Stimulated activated naive CD8-positive, alpha-beta T cell treated with anti-CD3 and anti-CD28 coated beads, Interleukin-15, Interleukin-2, amounts not matched to agents 100 ng/mL and 50 ng/mL, for 24 hours (primary cell): ENCODE data around the gene ITGB8.
A peak's percentile ranks its signal among the peaks of the same experiment; 100 is the strongest.

Source experiments
- H3K27ac Mint-ChIP-seq: one replicate; pipeline ENCODE4 v1.8.0; 2021; ENCODE audit warnings: mild to moderate bottlenecking, mixed read lengths
- H3K27me3 Mint-ChIP-seq: one replicate; pipeline ENCODE4 v1.8.0; 2021; ENCODE audit warnings: mixed read lengths
- H3K36me3 Mint-ChIP-seq: one replicate; pipeline ENCODE4 v1.8.0; 2021; ENCODE audit warnings: low read depth, mixed read lengths
- H3K4me1 Mint-ChIP-seq: one replicate; pipeline ENCODE4 v1.8.0; 2021; ENCODE audit warnings: low read depth, mixed read lengths
- H3K4me3 Mint-ChIP-seq: one replicate; pipeline ENCODE4 v1.8.0; 2021; ENCODE audit warnings: mild to moderate bottlenecking, mixed read lengths
- H3K9me3 Mint-ChIP-seq: one replicate; pipeline ENCODE4 v1.8.0; 2021; ENCODE audit warnings: mixed read lengths

ITGB8 gene

DNA sequence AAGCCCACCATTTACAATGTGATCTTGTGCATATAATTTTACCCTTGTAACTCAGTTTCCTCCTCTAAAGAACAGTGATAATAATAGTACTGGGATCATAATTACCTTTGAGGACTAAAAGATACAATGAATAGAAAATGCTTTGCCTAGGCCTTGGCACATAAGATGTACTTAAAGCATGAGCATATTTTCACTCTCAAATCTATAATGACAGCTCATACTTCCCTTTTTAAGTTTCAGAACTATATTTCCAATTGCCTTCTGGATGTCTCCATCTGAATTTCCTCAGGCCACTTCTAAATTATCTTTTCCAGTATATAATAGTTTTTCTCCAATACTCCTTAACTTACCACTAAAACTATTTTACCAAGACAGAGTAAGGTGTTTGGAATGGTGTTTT lies 13.3 kb upstream of the ITGB8 start:
- H3K4me3 Mint-ChIP-seq, result no peak overlapping the region
- peaks cover 9% of the 10 kb centered on the region for H3K27me3 Mint-ChIP-seq
- H3K9me3 Mint-ChIP-seq, result no peaks in the 10 kb centered on the region

DNA sequence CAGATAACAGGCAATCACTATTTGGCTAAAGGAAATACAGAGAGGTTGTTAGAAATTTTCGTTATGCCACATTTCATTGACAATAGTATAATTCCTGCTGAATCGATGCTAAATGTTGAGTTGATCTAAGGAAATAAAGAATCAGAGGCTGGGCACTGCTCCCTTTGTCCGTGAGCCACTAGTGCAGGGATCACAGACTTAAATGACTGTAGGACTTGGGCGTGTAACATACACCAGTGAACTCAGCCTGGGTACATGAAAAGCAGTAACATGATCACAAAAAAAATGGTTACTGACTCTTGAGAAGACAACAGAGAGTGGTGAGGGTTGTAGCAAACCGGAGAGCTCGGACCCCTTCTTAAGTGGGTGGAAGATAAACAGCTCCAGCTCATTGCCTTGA lies 11.8 kb upstream of the ITGB8 start:
- no peak overlapping the region for H3K27ac Mint-ChIP-seq
- H3K4me1 Mint-ChIP-seq, result no peaks in the 10 kb centered on the region
- no peak overlapping the region for H3K4me3 Mint-ChIP-seq
- H3K36me3 Mint-ChIP-seq, result no peaks in the 10 kb centered on the region
- peaks cover 14% of the 10 kb centered on the region for H3K27me3 Mint-ChIP-seq
- H3K9me3 Mint-ChIP-seq, result no peaks in the 10 kb centered on the region

More for the DNA sequence above, 13.3 kb upstream of the ITGB8 start:
- no peaks in the 10 kb centered on the region for H3K36me3 Mint-ChIP-seq
- H3K27ac Mint-ChIP-seq, result no peak overlapping the region
- no peaks in the 10 kb centered on the region for H3K4me1 Mint-ChIP-seq

DNA sequence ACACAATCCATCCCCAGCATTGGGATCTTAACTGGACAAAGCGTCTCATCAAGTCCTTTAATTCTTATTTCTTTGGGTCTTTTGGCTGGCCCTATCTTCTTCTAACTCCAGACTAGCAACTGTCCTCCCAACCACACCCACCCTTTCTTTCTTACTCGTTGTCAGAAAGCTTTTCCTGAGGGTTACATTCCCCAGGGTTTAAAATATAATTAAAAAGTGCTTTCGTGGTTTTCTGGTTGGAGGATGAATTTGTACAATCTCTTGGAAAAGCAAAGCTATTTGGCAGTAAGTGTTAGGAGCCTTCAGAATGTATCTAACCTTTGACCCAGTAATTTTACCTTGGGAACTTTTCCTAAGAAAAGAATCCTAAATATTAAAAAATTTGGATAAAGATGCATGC lies 10.4 kb upstream of the ITGB8 start:
- Mint-ChIP-seq H3K36me3 (no peaks in the 10 kb centered on the region), H3K9me3 (no peaks in the 10 kb centered on the region), H3K4me1 (no peaks in the 10 kb centered on the region), H3K27me3 (peaks cover 20% of the 10 kb centered on the region), H3K4me3 (no peak overlapping the region), H3K27ac (no peak overlapping the region)

DNA sequence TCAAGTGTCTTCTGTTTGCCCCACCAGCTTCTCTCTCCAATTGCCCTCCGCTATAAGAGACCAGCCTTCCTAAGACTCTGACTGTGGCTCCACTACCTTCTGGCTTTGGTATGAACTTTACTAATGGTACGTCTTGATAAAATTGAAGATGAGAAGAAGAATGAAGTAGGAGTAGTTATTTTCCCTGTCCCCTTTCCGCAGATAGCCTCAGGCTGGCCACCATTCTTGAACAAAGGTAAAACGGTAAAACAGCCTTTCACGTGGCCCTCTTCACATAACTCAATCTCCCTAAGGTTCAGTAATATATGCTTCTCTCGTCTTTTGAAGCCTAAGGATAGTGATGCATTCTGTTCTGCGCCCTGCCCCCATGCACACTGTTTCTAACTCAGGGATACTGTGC lies 9.9 kb upstream of the ITGB8 start:
- Mint-ChIP-seq H3K36me3 (no peaks in the 10 kb centered on the region), H3K4me3 (no peak overlapping the region), H3K9me3 (no peaks in the 10 kb centered on the region), H3K27me3 (peaks cover 20% of the 10 kb centered on the region), H3K27ac (no peak overlapping the region), H3K4me1 (no peaks in the 10 kb centered on the region)

DNA sequence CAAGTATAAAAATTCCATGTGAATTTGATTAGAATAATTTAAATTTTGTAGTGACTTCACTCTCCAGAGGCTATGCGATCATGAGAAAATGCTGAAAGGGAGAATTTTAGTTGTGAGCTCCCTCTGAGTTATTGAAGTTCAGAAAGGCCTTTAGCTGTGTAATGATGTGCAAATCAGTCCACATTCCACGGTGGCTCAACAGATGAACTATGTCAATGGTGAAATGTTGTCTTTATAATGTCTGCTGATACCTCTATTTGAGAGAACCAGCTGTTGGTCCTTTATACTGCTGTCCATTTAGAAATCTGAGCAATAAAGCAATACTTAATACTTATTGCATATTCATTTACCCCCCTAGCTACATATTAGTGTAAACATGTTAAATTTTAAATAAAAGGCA lies 7.1 kb upstream of the ITGB8 start:
- Mint-ChIP-seq H3K4me3 (no peak overlapping the region), H3K36me3 (no peaks in the 10 kb centered on the region), H3K9me3 (no peaks in the 10 kb centered on the region), H3K4me1 (no peaks in the 10 kb centered on the region), H3K27me3 (peaks cover 45% of the 10 kb centered on the region), H3K27ac (no peak overlapping the region)

DNA sequence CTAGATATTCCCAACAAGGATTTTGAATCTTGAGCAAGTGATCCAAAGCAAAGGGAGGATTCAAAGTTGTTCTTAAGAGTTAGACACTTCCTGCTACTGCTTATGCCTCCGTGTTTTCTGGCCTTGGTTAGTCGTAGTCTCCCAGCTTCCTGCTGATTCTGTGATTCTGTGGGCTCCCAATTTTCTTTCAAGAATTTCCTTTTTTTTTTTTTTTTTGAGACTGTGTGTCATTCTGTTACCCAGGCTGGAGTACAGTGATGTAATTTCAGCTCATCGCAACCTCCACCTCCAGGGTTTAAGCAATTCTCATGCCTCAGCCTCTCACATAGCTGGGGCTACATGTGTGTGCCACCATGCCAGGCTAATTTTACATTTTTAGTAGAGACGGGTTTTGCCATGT lies 4.4 kb upstream of the ITGB8 start:
- no peak overlapping the region for H3K4me3 Mint-ChIP-seq
- no peaks in the 10 kb centered on the region for H3K36me3 Mint-ChIP-seq
- no peaks in the 10 kb centered on the region for H3K9me3 Mint-ChIP-seq
- peaks cover 51% of the 10 kb centered on the region for H3K27me3 Mint-ChIP-seq
- H3K27ac Mint-ChIP-seq, result no peak overlapping the region
- H3K4me1 Mint-ChIP-seq, result peaks cover 20% of the 10 kb centered on the region

DNA sequence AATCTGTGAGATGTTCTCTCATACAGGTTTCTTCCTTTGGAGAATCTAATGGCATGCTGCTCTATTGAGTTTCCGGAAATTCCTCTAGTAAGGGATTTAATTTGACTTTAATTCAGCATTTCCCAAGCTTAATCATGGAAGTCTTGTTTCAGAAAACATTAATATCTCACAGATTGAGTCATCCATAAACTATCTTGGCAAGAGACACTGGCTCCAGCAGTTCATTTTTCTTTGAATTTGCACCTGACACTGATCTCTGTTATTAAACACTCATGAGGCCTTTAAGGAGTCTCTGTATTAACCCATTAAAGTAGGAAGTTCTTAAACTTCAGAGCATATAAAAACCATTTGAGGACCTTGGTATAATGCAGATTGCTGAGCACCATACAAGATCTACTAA lies 3.6 kb upstream of the ITGB8 start:
- H3K4me3 Mint-ChIP-seq, result no peak overlapping the region
- H3K9me3 Mint-ChIP-seq, result no peaks in the 10 kb centered on the region
- H3K27me3 Mint-ChIP-seq, result peaks cover 56% of the 10 kb centered on the region
- no peaks in the 10 kb centered on the region for H3K36me3 Mint-ChIP-seq
- H3K4me1 Mint-ChIP-seq, result peaks cover 25% of the 10 kb centered on the region
- no peak overlapping the region for H3K27ac Mint-ChIP-seq

DNA sequence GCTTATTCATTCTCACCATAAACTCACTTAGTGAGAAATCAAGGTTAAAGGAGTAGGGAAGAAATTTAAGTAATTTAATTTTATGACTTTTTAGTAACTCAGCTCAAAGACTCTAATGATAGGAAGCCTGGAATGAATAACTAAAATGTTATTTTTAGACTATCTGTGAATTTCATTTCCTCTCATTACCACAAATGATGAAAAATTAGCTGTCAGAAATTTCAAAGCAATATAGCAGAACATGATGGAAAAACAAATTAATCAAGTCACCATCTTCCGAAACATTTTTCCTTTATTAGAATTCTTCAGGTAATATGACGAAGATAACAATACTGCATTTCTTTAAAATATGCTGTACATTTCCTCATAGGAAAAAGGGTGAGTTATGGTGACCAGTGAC lies 2.7 kb upstream of the ITGB8 start:
- no peaks in the 10 kb centered on the region for H3K9me3 Mint-ChIP-seq
- H3K27ac Mint-ChIP-seq, result no peak overlapping the region
- H3K4me3 Mint-ChIP-seq, result no peak overlapping the region
- H3K36me3 Mint-ChIP-seq, result no peaks in the 10 kb centered on the region
- H3K27me3 Mint-ChIP-seq, result peaks cover 65% of the 10 kb centered on the region
- peaks cover 25% of the 10 kb centered on the region for H3K4me1 Mint-ChIP-seq

DNA sequence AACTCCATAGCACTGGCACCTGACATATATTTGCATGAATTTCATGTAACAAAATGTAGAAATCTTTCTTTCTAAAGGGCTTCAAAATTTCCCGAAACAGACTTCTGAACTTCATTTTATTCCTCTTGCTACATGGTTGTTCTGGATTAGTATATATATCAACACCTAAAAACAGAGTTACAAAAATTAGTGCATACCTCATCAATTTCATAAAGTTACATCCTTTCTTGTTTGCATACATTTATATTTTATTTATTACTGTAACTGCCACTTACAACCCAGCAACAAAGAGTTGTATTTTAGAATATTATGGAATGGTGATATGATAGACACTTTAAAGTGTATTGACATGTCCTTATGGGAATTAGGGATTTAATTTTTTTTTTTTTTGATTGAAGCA lies 2.0 kb upstream of the ITGB8 start:
- H3K4me1 Mint-ChIP-seq, result peaks cover 25% of the 10 kb centered on the region
- H3K27ac Mint-ChIP-seq, result no peak overlapping the region
- no peaks in the 10 kb centered on the region for H3K36me3 Mint-ChIP-seq
- no peaks in the 10 kb centered on the region for H3K9me3 Mint-ChIP-seq
- H3K27me3 Mint-ChIP-seq, result peaks cover 65% of the 10 kb centered on the region
- no peak overlapping the region for H3K4me3 Mint-ChIP-seq

DNA sequence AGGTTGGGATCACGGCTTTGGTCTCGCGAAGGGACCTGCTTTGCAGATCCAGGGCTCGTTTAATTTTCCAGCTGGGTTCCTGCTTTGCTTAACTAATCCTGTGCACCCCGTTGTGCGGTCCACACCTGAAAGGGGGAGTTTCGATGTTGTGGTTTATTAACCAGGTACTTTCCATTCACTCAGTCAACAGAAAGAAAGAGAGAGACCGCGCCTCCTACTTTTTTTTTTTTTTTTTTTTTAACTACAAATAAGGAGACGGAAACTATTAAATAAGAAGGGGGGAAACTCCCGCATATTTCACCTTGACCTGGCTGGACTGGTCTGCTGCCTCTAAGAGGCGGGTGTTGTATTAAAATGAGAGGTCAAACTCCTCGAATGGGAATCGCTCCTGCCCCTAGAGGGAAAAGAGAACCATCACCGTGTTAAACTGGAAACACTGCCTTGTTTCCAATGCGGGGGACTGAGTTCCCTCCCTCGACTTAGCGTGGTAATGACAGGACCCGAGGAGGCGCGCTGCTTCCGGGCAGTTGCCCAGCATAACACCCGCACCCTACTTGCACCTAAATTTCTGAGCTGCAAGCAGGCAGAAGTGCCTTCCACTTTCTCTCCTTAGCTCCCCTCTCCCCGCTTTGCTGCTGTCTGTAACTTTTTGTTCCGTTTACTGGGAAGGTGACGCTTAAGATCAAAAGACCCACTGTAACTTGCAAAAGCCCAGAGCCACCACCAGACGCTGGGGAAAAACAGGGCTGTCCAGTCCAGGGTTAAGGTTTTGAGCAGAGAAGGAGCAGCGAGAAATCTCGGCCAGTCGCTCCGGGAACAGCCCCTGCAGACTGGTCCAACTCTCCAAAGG lies 1.1 kb upstream of the ITGB8 start:
- Mint-ChIP-seq H3K4me3 (peak overlapping the region; percentile 83), H3K27ac (peak overlapping the region; percentile 37), H3K36me3 (no peaks in the 10 kb centered on the region), H3K9me3 (no peaks in the 10 kb centered on the region), H3K27me3 (peaks cover 65% of the 10 kb centered on the region), H3K4me1 (peaks cover 25% of the 10 kb centered on the region)

DNA sequence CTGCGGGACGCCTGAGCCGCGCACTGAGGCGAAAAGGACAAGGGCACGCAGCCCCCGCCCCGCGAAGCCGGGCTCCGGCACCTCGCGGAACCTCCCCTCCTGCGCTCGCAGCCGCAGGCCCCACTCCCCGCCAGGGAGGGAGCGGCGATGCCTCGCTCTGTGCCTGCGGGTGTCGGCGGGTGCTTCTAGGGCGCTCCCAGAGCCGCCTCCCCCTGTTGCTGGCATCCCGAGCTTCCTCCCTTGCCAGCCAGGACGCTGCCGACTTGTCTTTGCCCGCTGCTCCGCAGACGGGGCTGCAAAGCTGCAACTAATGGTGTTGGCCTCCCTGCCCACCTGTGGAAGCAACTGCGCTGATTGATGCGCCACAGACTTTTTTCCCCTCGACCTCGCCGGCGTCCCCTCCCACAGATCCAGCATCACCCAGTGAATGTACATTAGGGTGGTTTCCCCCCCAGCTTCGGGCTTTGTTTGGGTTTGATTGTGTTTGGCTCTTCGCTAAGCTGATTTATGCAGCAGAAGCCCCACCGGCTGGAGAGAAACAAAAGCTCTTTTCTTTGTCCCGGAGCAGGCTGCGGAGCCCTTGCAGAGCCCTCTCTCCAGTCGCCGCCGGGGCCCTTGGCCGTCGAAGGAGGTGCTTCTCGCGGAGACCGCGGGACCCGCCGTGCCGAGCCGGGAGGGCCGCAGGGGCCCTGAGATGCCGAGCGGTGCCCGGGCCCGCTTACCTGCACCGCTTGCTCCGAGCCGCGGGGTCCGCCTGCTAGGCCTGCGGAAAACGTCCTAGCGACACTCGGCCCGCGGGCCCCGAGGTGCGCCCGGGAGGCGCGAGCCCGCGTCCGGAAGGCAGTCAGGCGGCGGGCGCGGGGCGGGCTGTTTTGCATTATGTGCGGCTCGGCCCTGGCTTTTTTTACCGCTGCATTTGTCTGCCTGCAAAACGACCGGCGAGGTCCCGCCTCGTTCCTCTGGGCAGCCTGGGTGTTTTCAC lies 519 bp downstream of the ITGB8 start:
- Mint-ChIP-seq H3K9me3 (no peaks in the 10 kb centered on the region), H3K4me3 (peak overlapping the region; percentile 83), H3K4me1 (peaks cover 25% of the 10 kb centered on the region), H3K36me3 (no peaks in the 10 kb centered on the region), H3K27ac (peak overlapping the region; percentile 65), H3K27me3 (peaks cover 66% of the 10 kb centered on the region)

DNA sequence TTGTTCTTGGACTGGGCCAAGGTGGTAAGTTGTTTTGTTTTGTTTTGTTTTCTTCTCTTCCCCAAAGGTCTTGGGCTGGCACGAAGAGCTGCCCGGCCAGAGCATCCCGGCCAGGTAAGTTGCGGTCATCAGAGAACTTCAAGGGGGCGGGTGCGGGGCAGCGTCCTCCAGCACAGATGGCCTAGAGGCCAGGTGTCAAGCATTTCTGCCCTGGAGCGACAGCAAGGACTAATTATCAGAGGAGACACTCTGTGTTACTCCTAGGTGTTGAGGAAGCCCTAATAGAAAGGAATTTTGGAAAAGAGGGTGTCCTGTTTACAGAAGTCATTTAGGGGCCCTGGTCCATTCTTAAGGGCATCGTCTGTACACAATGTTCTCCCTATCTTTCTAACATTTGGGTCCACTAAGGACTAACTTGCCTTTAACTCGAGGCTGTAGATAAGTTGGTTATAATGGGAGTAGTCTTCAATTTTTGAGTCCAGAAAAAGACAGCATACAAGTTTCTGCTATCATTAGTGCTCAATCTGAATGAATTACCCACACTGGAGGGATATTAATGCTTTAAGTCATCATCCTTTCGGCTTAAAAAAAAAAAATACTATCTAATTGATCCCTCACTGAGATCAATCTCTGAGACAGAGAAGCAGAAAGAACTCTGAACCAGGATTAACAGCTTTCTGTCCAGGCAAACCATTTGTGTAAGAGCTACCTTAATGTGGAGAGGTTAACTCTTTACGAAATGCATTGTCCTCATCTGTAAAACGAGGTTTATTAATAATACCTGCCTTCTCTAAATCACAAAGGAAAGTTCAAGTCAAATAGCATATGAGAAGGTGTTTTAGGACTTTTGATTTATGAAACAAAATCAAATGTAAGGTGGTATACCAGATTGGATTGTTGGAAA lies 1.5 kb downstream of the ITGB8 start:
- no peaks in the 10 kb centered on the region for H3K36me3 Mint-ChIP-seq
- H3K9me3 Mint-ChIP-seq, result no peaks in the 10 kb centered on the region
- peaks cover 59% of the 10 kb centered on the region for H3K27me3 Mint-ChIP-seq
- peak overlapping the region; percentile 67 for H3K4me3 Mint-ChIP-seq
- peaks cover 25% of the 10 kb centered on the region for H3K4me1 Mint-ChIP-seq
- no peak overlapping the region for H3K27ac Mint-ChIP-seq

DNA sequence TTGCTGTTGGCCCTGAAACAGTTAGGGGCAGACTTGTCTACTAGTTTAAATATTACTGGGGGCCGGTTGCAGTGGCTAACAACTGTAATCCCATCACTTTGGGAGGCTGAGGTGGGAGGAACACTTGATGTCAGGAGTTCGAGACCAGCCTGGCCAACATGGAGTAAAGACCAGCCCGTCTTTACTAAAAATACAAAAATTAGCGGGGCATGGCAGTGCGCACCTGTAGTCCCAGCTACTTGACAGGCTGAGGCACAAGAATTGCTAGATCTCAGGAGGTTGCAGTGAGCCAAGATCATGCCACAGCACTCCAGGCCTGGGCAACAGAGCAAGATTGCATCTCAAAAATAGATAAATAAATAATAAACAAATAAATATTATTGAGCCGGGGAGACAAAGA lies 7.6 kb downstream of the ITGB8 start:
- H3K27ac Mint-ChIP-seq, result no peak overlapping the region
- no peaks in the 10 kb centered on the region for H3K36me3 Mint-ChIP-seq
- H3K4me3 Mint-ChIP-seq, result no peak overlapping the region

DNA sequence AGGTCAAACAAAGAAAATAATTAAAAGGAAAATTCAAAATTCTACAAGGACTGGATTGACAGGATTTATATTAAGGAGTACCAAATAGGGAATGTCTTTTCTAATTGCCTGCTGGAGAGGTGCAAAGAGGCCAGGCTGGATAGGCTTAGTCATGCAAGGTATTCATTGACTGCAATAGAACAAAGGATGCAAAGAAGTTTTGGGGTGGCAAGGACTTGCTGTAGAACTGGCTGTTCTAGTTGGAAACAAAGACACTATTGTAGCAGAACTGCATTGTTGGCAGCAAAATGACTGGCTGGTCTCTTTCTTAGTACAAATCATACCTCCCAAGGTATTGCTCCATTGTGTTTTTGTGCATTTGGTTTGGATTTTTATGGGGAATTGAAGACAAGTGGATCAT lies 10.1 kb downstream of the ITGB8 start:
- no peak overlapping the region for H3K4me3 Mint-ChIP-seq
- H3K9me3 Mint-ChIP-seq, result no peaks in the 10 kb centered on the region
- no peaks in the 10 kb centered on the region for H3K36me3 Mint-ChIP-seq
- peaks cover 18% of the 10 kb centered on the region for H3K27me3 Mint-ChIP-seq
- H3K27ac Mint-ChIP-seq, result no peak overlapping the region
- no peaks in the 10 kb centered on the region for H3K4me1 Mint-ChIP-seq

More for the DNA sequence above, 7.6 kb downstream of the ITGB8 start:
- H3K4me1 Mint-ChIP-seq, result no peaks in the 10 kb centered on the region
- H3K9me3 Mint-ChIP-seq, result no peaks in the 10 kb centered on the region
- H3K27me3 Mint-ChIP-seq, result peaks cover 32% of the 10 kb centered on the region
